Measurements from ENCODE around the gene BCKDHB.
"Not testable (repeated sequence)": the region's sequence is repeated elsewhere in the genome, so short reads cannot be mapped to it uniquely, and the experiment has no call there.

The BCKDHB gene

DNA sequence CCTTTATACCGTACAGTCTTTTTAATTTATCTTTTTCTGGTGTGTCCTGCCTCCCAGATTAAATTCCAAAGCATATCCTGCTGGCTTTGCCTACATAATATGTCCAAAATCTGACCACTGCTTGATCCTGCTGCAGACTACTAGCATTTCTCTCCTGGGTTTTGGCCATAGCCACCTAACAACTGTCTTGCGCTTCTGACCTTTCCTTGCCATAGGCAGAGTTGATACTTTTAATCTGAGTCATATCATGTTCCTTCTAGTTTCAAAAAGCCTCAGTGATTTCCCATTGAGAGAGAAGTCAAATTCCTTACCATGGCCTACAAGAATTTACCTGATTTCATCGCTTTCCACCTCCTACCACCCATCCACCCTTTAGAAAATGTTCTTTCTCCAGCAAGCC is 104.8 kb downstream of the BCKDHB start:
- DNase-seq: no peak

- not testable (repeated sequence) for DNase-seq
Measured at GRCh38 chr6:80211890-80212289, 105.4 kb downstream of the BCKDHB start.

DNA sequence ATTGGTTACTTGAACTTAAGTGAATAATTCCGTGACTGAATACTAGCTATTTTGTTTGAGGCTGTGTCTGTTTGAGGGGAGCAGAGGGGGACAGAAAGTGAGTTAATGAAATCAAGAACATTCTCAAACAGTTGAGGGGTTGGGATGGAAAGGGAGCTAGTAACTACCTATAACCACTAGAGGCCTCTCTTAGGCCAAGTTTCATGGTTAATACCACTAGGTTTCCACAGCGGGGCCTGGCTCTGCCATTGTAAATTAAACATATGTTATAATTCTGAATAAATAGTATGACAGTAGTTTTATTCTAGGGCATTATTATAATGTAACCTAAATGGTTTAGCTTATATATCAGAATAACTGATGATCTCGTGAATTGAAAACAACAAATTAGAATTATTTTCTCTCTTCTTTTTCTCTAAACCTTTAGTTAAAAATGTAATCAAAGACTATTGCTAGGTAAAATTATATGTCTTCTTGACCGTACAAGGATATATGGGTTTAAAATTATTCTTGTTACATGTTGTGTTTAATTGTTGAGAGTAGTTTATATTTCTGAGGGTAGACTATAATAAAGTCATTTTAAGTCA is 108.1 kb downstream of the BCKDHB start:
- DNase-seq: peak; percentile 75

DNA sequence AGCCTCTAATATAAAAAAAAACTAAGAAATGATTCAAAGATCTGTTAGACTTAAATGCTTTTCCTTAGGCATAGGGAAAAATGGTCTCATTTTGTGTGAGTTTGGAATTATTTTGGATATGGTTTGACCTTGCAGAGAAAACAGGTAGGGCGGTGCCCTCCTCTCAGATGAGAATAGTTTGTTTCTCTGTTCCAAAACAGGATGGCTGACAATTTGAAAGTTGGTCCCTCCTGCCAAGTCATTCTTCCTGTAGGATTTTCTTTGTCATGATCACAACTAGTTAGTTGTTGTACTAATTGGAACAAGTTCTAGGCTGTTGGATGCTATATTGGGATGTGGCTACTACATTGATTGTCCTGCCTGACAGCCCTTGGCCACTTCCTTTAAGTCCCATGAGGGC is 108.6 kb downstream of the BCKDHB start:
- DNase-seq: no peak

DNA sequence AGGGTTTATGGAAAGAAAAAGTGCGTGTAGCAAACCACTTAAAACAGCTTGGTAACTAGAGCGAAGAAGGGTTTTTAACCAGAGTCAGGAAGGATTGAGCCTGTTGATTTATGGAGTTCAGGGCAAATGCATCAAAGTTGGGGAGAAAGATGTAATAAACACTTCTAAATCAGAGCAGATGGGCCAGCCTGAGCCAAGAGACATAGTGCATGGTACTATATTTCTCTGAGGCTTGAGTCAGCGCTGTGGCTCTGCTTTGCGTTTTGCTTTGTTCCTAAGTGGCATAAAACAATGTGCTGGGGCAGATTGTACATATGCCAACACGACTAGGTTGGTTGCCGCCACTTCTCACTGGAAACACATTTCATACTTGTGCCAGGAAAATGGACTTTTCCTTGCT is 111.3 kb downstream of the BCKDHB start:
- no peak for DNase-seq

- DNase-seq: no peak
Measured at GRCh38 chr6:80223743-80224212, 117.3 kb downstream of the BCKDHB start.

DNA sequence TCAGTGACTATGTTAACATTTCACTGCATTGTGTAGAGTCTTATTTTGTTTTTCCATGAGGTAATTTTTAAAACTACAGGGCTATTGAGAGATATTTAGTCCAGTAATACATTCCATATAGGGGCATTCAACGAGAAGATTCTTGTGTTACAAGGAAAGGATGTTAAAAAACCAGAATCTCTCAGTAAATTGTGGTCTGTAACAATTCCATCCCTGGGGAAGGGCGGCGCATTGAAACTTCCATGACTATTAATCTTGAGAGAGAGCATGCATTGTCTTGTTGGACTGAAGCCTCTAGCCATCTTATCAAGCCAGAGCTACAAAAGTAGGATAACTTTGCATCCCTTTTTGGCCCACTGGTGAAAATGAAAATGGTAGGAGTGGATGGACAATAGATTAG is 119.7 kb downstream of the BCKDHB start:
- DNase-seq: no peak

DNA sequence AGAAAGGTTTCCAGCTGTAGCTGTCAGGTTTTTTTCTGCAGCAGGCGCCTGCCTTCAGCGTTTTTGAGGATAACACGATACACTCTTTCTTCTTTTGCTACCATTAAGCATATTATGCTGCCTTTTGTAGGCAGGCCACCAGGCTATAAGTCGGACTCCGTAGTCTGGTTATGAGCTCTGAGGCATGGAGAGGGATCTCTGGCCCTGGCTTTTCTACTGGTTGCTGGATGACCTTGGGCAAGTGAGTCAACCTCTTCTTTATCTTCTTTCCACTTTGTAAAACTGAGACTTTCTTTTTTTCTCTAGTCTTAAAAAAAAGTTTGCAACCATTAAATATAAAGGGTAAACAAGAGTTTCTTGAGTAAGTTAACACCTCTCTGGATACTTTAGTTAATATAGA is 120.2 kb downstream of the BCKDHB start:
- DNase-seq: no peak

DNA sequence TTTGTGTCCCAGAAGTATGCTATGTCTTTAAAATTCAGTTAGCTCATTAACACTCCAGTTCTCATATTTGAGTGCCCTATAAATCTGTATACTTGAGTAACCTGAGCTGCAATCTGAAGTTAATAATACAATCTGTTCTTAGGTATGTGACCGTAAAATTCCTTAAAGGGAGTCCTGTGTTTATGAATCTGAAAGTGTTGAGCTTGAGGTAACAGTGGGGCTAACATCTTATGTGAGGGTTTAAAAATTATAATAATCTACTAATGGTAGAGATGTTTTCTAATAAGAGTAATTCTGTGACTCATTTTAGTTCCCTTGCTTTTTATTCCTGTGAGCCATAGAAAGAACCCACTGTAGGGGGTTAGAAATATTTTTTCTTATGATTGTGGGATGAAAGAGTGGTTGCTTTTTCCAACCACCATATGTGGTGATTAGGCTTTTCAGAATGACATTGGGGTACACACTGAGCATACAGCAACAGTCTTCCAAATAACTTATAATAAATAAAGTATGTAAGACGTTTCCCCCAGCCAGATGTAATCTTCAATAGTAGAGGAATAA is 121.2 kb downstream of the BCKDHB start:
- no peak for DNase-seq

DNA sequence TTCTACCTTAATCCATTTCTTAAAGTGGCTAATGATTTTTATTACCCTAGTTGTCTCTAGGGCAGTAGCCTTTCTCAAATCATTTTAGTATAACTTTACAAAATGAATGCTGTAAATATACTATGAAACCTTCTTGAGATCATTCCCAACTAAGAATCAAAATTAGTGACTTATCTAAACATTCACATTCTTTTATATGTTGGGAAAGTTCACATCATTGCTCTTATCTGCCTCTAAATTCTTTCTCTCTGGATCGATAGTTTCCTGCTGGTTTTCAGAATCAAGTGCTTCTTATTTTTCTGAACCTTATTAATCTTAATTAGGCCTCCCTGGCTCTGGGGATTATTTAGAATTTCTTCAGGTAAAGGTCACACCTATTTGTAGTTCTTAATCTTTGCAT is 126.8 kb downstream of the BCKDHB start:
- no peak for DNase-seq

DNA sequence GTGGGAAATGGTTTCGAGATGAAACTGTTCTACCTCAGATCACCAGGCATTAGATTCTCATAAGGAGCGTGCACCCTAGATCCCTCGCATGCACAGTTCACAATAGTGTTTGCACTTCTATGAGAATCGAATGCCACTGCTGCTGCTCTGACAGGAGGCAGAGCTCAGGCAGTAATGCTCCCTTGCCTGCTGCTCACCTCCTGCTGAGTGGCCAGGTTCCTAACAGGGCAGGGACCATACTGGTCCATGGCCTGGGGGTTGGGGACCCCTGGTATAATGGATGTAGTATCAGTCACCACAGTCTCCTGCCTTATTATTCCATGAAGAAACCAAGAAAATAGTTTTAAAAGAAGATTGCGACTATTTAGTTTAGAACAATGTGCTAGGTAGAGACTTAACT is 127.5 kb downstream of the BCKDHB start:
- DNase-seq: no peak

DNA sequence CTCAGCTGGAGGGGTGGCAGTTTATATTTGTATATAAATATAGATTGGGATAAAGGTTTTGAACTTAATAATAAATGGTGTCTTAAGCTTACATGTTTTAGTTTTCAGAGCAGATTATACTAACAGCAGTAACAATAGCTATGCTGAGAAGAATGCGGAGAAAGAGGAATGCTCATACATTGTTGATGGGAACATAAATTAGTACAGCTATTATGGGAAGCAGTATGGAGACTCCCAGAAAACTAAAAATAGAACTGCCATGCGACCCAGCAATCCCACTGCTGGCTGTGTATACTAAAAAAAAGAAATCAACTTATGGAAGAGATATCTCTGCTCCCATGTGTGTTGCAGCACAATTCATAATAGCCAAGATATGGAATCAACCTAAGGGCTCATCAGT is 127.9 kb downstream of the BCKDHB start:
- no peak for DNase-seq

DNA sequence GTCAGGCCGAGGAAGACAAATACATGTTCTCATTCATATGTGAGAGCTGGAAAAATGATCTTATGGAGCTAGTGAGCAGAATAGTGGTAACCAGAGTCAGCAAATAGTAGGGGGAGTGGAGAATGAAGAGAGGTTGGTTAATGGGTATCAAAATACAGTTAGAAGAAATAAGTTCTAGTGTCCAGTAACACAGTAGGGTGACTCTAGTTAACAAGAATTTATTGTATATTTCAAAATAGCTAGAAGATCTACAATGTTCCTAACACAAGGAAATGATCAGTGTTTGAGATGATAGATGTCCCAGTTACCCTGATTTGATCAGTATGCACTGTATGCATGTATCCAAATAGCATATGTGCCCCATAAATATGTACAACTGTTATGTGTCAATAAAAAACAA is 128.4 kb downstream of the BCKDHB start:
- no peak for DNase-seq

DNA sequence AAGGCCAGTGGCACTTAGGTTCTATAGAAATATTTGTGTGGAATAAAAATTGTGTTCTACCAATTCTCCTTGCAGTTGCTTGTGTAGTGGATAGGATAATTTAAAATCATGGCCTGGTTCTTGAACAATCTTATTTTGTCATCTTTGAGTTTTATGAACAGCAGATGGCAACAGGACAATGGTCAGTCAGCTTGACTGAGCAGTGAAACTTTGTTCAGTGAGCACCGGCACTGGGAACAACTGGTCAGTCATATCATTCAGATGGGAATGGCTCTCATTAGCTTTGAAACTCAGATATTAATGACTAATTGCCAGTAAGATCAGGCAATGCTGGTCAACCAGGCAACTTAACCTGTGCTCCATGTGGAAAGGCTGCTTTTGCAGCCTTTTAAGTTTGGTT is 129.2 kb downstream of the BCKDHB start:
- DNase-seq: no peak

DNA sequence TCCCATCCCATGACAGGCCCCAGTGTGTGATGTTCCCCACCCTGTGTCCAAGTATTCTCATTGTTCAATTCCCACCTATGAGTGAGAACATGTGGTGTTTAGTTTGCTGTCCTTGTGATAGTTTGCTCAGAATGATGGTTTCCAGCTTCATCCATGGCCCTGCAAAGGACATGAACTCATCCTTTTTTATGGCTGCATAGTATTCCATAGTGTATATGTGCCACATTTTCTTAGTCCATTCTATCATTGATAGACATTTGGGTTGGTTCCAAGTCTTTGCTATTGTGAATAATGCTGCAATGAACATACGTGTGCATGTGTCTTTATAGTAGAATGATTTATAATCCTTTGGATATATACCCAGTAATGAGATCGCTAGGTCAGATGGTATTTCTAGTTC is 132.3 kb downstream of the BCKDHB start:
- DNase-seq: not testable (repeated sequence)

- no peak for DNase-seq
Measured at GRCh38 chr6:80245043-80245442, 138.6 kb downstream of the BCKDHB start.

- DNase-seq: no peak
Measured at GRCh38 chr6:80249897-80250296, 143.4 kb downstream of the BCKDHB start.

DNA sequence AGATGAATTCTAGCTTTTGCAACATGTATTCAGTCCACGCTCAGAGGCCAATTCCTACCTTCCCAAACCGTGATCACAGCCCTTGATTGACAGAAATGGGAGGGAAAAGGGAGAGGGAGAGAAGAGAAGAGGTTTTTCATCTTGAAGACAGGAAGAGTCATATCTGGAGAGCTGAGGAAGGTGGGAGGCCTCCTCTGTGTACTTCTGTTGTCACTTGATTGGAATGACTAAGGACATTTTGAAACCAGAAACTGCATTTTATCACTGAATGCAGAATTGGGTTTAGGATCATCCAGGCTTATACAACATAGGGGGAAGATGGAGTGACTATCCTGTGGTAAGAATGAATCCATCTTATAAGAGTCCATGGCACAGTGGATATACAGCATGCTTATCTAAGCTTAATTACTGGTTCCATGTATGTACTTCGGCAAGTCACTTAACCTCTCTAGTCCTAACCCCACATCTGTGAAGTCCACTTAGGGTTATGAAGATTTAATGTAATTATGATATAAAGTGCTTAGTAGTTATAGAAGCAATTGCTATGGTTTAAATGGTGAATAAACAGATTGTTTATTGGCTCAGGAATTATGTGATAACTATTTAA is 144.0 kb downstream of the BCKDHB start:
- DNase-seq: no peak

GRCh38 chr6:80251321-80251720 is 144.8 kb downstream of the BCKDHB start:
- DNase-seq: no peak

GRCh38 chr6:80254716-80255115 is 148.2 kb downstream of the BCKDHB start:
- DNase-seq: no peak

GRCh38 chr6:80256691-80257090 is 150.2 kb downstream of the BCKDHB start:
- DNase-seq: no peak

- DNase-seq: no peak
Measured at GRCh38 chr6:80259118-80259517, 152.6 kb downstream of the BCKDHB start.

DNA sequence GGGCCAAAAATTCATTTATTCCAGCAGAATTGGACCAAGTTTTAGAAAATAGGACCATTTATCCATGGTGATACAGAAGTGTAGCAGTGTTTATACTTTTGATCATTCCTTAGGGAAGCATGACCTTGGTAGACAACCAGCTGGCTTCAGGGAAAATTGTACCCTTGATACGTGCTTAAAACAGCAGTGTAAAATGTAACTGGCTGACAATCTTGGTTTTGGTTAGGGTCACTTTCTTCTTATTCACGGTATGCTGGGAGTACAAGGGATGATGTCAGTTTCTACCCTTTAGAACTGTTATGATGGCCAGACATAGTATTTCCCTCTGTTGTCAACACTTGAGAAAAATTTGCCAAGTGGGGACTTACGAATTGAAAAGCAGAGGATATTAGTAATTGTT is 157.1 kb downstream of the BCKDHB start:
- DNase-seq: no peak

GRCh38 chr6:80268865-80269730 is 162.6 kb downstream of the BCKDHB start:
- no peak for DNase-seq

All from DMS53 (cell line).